ENCODE measurements around the gene B3GALT2.
"Not testable (repeated sequence)": the region's sequence is repeated elsewhere in the genome, so short reads cannot be mapped to it uniquely, and the experiment has no call there.

The B3GALT2 gene

DNA sequence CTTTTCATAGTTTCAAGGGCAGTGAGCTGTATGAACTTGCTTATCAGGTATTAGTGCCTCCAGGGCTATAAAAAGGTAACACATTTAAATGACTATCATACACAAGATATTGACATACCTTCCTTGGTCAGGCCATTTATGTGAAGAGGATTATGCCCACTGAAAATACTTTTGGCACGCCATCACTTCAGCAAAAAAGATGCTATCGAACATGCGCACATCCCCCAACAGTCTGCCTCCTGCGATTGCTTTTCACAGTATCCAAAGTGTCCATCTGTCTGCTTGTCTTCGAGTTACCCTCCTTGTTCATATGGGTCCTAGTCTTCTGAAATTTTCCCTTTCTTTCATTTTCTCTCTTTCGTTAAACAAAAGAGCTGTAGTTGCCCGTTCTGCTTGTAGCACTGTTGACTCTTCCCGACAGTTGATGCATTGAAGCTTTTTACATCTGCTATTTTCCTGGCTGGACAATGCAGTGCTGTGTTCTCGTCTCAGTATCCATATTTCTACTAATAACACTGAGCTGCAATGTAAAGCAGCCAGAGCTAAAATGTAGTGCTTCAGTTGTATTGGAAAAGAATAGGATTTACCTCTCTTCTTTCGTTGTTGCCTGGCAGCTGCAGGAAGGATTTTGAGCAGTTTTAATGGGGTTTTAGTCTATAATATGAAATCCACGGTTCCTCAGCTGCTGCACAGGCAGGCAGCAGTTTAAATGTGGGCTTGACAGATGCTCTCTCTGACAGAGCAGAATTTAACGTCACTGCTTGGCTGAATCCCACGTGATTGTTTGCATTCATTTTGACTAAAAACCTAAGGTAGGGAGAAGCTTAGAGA is at the start of gene B3GALT2:
TSS of gene B3GALT2 (minus strand) at position 713 of the 831 bp plus-strand sequence. CDS start 5,051 bp downstream, outside the sequence.
- peak; percentile 88 for DNase-seq

DNA sequence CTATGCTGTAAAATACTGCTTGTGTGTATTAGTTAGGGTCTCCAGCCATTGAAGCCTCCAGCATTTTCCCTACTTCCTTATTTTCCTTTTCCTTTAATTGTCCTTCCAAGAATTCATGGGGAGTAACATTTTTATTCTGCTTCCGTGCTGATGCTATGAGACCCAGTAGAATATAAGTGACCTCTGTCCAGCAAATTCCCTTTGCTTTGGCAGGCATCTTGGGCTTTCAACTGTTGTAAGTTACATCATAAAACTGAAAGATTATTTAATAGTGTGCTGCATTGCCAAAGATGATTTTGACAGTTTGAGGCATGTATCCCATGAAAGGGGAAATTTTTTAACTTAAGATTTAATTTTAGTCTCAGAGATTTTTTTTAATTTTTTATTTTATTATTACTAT is 48.1 kb upstream of the B3GALT2 start:
- DNase-seq: no peak

DNA sequence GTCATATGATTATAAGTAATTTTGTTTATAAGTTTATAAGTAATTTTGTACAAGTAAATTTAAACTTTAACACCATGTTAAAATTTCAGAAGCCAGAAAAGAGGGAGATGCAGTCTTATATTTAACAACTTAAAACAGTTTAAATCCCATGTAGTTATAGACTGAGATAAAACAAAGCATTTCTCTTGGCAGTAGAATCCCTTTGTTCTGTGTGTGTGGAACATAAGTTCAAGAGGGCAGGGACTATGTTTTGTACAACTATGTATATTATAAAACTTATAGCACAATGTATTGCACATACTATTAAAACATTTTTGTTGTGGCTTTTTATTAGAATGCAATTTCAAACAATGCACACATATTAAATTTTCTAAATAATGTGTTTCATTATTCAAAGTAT is 44.7 kb upstream of the B3GALT2 start:
- DNase-seq: not testable (repeated sequence)

DNA sequence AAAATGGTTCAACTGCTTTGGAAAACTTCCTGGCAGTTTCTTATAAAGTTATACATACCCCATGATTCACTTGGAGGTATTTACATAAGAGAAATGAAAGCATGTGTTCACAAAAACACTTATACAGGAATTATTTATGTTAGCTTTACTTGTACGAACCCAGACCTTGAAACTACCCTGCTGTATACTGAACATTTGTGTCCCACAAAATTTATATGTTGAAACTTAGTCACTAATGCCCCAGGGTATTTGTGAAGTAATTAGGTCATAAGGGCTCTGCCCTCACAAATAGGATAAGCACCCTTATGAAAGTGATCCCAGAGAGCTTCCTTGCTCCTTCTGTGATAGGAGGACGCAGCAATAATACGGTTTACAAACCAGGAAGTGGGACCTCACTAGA is 42.7 kb upstream of the B3GALT2 start:
- DNase-seq: no peak

- DNase-seq: no peak
Observed at GRCh38 chr1:193222056-193222615, 35.7 kb upstream of the B3GALT2 start.

DNA sequence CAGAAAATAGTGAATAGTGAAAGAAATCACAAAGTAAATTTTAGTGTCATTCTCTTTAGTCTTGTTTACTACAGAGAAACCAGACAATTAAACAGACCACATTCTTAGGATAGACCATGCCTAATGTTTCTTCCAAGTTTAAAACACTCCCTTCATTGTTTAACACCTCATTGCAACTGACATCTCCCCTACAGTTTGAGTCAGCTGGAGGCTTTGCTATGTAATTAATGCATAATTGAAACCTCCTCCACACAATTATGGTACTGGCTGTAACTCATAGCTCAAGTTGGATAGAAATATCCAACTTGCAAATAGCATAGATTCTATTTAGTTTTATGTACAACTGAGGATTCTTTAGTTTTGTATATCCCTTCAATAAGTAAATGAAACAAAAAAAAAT is 35.2 kb upstream of the B3GALT2 start:
- DNase-seq: no peak

DNA sequence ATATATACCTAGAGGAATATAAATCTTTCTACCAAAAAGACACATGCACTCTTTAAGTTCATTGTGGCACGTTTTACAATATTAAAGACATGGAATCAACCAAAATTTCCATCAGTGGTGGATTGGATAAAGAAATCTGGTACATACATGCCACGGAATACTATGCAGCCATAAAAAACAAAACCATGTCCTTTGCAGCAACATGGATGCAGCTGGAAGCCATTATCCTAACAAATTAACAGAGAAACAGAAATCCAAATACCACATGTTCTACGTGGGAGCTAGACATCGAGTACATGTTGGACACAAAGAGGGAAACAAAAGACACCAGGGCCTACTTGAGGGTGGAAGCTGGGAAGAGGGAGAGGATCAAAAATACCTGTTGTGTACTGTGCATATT is 33.0 kb upstream of the B3GALT2 start:
- DNase-seq: no peak

DNA sequence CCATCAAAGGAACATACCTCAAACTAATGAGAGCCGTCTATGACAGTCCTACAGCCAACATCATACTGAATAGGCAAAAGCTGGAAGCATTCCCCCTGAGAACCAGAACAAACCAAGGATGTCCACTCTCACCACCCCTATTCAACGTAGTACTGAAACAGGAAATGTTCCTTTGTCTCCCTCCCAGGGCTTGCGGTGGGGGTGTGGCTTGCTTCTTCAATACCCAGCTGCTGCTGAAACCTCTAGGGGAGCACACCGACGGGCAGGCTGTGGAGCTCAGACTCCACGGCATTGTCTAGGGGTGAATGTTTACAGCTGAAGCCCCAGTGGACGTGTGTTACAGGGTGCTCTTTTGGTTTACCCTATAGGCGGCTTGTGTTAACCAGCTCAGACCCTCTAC is 30.5 kb upstream of the B3GALT2 start:
- DNase-seq: no peak

- DNase-seq: no peak
Observed at GRCh38 chr1:193213998-193214397, 27.6 kb upstream of the B3GALT2 start.

GRCh38 chr1:193212637-193213036 is 26.2 kb upstream of the B3GALT2 start:
- DNase-seq: no peak

DNA sequence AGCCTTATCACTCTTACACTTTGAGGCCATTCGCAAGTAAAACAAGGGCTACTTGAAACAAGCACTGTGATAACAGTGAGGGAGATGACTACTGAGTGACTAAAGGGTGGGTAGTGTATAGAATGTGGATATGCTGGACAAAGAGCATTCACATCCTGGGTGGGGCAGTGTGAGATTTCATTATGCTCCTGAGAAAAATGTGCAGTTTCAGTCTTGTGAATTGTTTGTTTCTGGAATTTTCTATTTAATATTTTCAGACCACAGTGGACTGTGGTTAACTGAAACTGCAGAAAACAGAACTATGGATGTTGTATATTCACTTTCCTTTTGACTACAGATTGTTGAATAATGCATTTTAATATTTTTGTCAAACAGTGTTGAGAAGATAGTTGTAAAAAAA is 25.1 kb upstream of the B3GALT2 start:
- DNase-seq: no peak

DNA sequence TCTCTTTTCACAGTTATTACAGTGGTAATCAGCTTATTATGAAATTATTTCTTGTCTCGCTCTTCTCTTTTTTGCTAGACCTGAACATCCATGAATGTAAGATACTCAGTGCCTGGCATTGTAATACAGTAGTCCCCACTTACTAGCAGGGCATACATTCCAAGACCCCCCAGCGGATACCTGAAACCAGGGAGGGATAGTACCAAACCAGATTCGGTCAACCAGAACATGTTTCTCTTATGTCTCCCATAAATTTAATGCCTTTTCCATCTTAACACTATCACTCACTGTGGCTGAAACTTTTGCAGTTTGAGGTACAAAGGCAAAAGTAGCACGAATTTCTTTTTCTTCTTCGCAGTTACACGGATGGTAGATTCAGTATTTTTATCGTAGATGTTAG is 24.6 kb upstream of the B3GALT2 start:
- DNase-seq: no peak

- DNase-seq: no peak
Observed at GRCh38 chr1:193201021-193201420, 14.6 kb upstream of the B3GALT2 start.

GRCh38 chr1:193199940-193200339 is 13.5 kb upstream of the B3GALT2 start:
- no peak for DNase-seq

- no peak for DNase-seq
Observed at GRCh38 chr1:193192586-193192985, 6.2 kb upstream of the B3GALT2 start.

GRCh38 chr1:193190096-193190744 is 3.8 kb upstream of the B3GALT2 start:
- DNase-seq: no peak

- DNase-seq: no peak
Observed at GRCh38 chr1:193189442-193190095, 3.2 kb upstream of the B3GALT2 start.

- DNase-seq: not testable (repeated sequence)
Observed at GRCh38 chr1:193188915-193189314, 2.5 kb upstream of the B3GALT2 start.

GRCh38 chr1:193187114-193187513 is 701 bp upstream of the B3GALT2 start:
- no peak for DNase-seq

DNA sequence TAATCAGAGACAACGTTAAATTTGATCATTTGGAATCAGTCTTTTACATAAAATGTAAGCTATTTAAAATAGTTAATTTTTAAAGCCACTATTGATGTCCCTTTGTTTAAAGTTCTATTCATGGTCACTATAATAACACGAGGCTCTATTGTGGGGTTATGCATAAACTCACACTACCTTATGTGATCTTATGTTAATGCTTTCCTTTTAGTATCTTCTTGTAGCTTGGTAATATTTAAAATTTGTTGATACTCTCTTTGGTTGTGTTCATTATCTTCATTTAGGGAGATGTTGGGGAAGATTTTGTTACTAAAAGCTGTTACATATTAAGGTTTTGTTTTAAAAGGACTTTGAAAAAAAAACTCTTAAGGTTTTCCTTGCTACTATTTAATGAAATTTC is 1.2 kb downstream of the B3GALT2 start:
- DNase-seq: no peak

- DNase-seq: no peak
Observed at GRCh38 chr1:193184776-193185175, 1.6 kb downstream of the B3GALT2 start.

GRCh38 chr1:193183019-193183627 is 3.3 kb downstream of the B3GALT2 start:
- DNase-seq: peak; percentile 56

DNA sequence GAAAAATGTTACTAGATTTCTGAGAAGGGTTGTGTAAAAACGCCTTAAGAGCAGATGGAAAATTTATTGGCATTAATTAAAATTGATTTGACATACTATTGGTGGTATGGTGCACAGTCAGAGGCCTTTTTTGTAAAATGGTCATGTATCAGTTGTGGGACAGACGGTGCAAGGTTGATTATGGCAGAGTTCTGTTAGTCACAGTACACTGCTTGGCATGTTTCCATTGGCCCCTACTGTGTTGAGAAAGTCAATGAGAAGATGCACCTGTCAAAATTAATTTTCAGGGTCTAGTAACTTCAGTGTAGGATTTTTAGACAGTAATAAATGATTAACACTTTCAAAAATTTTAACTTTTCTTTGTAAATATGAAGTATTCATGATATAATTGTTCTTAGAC is 4.4 kb downstream of the B3GALT2 start:
- peak; percentile 82 for DNase-seq

All from NCI-H446 treated with DMSO at 0.1 percent for 48 hours (cell line).